OCI-LY3 (cell line): Measurements from ENCODE around the gene OSBPL6.

Source experiments
- H2AFZ ChIP-seq: fragments of 200-600, 300-600 bp; shearing (Covaris generic); 2 replicates; pipeline ENCODE4 v1.6.0; 2014; ENCODE audit warnings: antibody characterized with exemption, low read depth, low read length
- H3K27ac ChIP-seq: fragments of 200-600, 300-600 bp; sonication (generic); 2 replicates; pipeline ENCODE4 v1.5.1; 2014; ENCODE audit warnings: mild to moderate bottlenecking, low read length, moderate library complexity, mixed read lengths
- H3K27me3 ChIP-seq: fragments of 200-600, 300-600 bp; sonication (generic); 2 replicates; pipeline ENCODE4 v1.6.1; 2014; ENCODE audit warnings: low read depth, low read length, mixed read lengths
- H3K36me3 ChIP-seq: fragments of 200-600, 300-600 bp; sonication (generic); replicated peaks from 2 replicates; pipeline ENCODE3; 2014; ENCODE audit warnings: low read depth, low read length, mixed read lengths
- H3K4me1 ChIP-seq: fragments of 300-600, 200-600 bp; sonication (generic); 2 replicates; pipeline ENCODE4 v1.6.1; 2014; ENCODE audit warnings: low read length, mixed read lengths
- H3K4me2 ChIP-seq: fragments of 200-600, 300-600 bp; sonication (generic); 2 replicates; pipeline ENCODE4 v1.6.1; 2014; ENCODE audit warnings: low read length, mixed read lengths
- H3K4me3 ChIP-seq: fragments of 300-600, 200-600 bp; sonication (generic); 2 replicates; pipeline ENCODE4 v1.5.1; 2014; ENCODE audit warnings: antibody characterized with exemption, mild to moderate bottlenecking, low read length, moderate library complexity
- H3K79me2 ChIP-seq: fragments of 300-600, 200-600 bp; shearing (Covaris generic); 2 replicates; pipeline ENCODE4 v1.6.1; 2014; ENCODE audit warnings: mild to moderate bottlenecking, low read length, mixed read lengths
- H3K9ac ChIP-seq: fragments of 300-600, 200-600 bp; shearing (Covaris generic); 2 replicates; pipeline ENCODE4 v1.6.0; 2014; ENCODE audit warnings: mild to moderate bottlenecking, low read length, moderate library complexity
- H3K9me3 ChIP-seq: fragments of 200-600, 300-600 bp; shearing (Covaris generic); 2 replicates; pipeline ENCODE4 v1.6.1; 2014; ENCODE audit warnings: low read length, mixed read lengths; ENCODE audit not compliant: insufficient read depth
- H4K20me1 ChIP-seq: fragments of 200-600, 300-600 bp; sonication (generic); 2 replicates; pipeline ENCODE4 v1.6.1; 2016; ENCODE audit warnings: low read length, mixed read lengths; ENCODE audit not compliant: insufficient read depth
- CTCF ChIP-seq: fragments of 200-600, 300-600 bp; sonication (generic); IDR thresholded peaks from 2 replicates; pipeline ENCODE4 v1.5.1; 2014; ENCODE audit warnings: antibody characterized with exemption, low read length, low read depth
- EZH2phosphoT487 ChIP-seq: fragments of 200-600 bp; shearing (Covaris generic); IDR thresholded peaks from 2 replicates; pipeline ENCODE4 v1.6.1; 2018; ENCODE audit warnings: antibody characterized with exemption, mixed run types, low read depth

OSBPL6 gene

DNA sequence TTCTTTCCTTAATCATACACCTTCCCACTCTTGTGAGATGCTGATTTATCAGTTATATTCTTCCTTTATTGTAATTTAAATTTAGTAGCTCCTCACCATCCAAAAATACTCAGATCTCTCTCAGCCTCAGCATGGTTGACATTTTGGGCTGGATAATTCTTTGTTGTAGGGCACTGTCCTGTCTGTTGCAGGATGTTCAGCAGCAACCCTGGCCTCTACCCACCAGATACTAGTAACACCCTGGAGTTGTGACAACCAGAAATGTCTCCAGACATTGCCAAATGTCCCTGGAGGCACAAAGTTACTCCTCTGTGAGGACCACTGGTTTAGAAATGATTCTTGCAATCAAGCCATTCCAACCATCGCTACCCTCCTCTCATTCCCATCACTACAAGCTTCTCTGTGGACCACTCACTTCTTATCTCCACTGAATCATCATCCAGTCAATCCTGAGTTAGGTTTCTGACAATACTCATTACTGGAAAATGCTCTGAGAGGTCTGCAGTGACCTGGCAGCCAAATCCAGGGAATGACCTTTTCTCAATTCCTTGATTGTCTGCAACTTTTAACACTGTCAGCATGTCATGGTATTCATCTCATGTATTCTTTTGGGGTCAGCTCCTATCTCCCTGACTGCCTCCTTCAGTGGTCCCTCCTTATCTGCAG is 43.3 kb downstream of the OSBPL6 start:
- Histone ChIP-seq H3K4me2 (no peak overlapping the region), H3K27ac (no peak overlapping the region), H3K4me3 (no peak overlapping the region), H3K9me3 (no peaks in the 10 kb centered on the region), H3K79me2 (no peaks in the 10 kb centered on the region), H3K36me3 (no peaks in the 10 kb centered on the region), H3K4me1 (no peaks in the 10 kb centered on the region), H4K20me1 (no peaks in the 10 kb centered on the region), H3K27me3 (no peaks in the 10 kb centered on the region), H2AFZ (no peak overlapping the region), H3K9ac (no peak overlapping the region)
- TF ChIP-seq CTCF (no peak), EZH2phosphoT487 (no peak)

GRCh38 chr2:178238154-178238521 is 43.8 kb downstream of the OSBPL6 start:
- Histone ChIP-seq H3K4me2 (no peak overlapping the region), H3K4me1 (no peaks in the 10 kb centered on the region), H3K4me3 (no peak overlapping the region), H3K27ac (no peak overlapping the region), H3K79me2 (no peaks in the 10 kb centered on the region), H3K36me3 (no peaks in the 10 kb centered on the region), H3K9ac (no peak overlapping the region), H4K20me1 (no peaks in the 10 kb centered on the region), H3K9me3 (no peaks in the 10 kb centered on the region), H2AFZ (no peak overlapping the region), H3K27me3 (no peaks in the 10 kb centered on the region)
- TF ChIP-seq EZH2phosphoT487 = no peak
- TF ChIP-seq CTCF = no peak

- Histone ChIP-seq H3K27me3 (no peaks in the 10 kb centered on the region), H3K4me1 (no peaks in the 10 kb centered on the region)
Measured at GRCh38 chr2:178238750-178239149, 44.4 kb downstream of the OSBPL6 start.

More at GRCh38 chr2:178238750-178239149, 44.4 kb downstream of the OSBPL6 start:
- Histone ChIP-seq H3K4me2 (no peak overlapping the region), H2AFZ (no peak overlapping the region), H3K79me2 (no peaks in the 10 kb centered on the region), H3K27ac (no peak overlapping the region), H3K4me3 (no peak overlapping the region), H3K9me3 (no peaks in the 10 kb centered on the region), H4K20me1 (no peaks in the 10 kb centered on the region), H3K36me3 (no peaks in the 10 kb centered on the region), H3K9ac (no peak overlapping the region)
- TF ChIP-seq CTCF = no peak
- TF ChIP-seq EZH2phosphoT487 = no peak
